Skeletal muscle tissue (tissue), 4 donors: ENCODE measurements around the gene CD163. TPM values are rescaled to one million over a fixed set of nuclear protein-coding genes. Genes with fewer than 3 reads are reported as not detected.
"Not testable (repeated sequence)": the region's sequence is repeated elsewhere in the genome, so short reads cannot be mapped to it uniquely, and the experiment has no call there.

Experiments used
- H3K27ac ChIP-seq: one replicate; pipeline ENCODE4 v1.7.0; 2013; ENCODE audit warnings: mild to moderate bottlenecking, low read depth, low read length, inconsistent platforms
- H3K27me3 ChIP-seq, 3 donors: one replicate each; pipeline ENCODE4 v1.7.0; 2013; ENCODE audit warnings: low read length in 3 of 3; ENCODE audit not compliant: control insufficient read depth in 3 of 3, insufficient read depth in 3 of 3
- H3K36me3 ChIP-seq, 3 donors: one replicate each; pipeline ENCODE4 v1.7.0; 2013; ENCODE audit warnings: low read length in 3 of 3; ENCODE audit not compliant: control insufficient read depth in 3 of 3, insufficient read depth in 3 of 3
- H3K4me1 ChIP-seq, 3 donors: one replicate each; pipeline ENCODE4 v1.7.0; 2013; ENCODE audit warnings: low read length in 3 of 3, mild to moderate bottlenecking in 3 of 3; ENCODE audit not compliant: control insufficient read depth in 3 of 3, insufficient read depth in 3 of 3
- H3K4me3 ChIP-seq, 3 donors: one replicate each; pipeline ENCODE4 v1.7.0; 2013; ENCODE audit warnings: low read length in 3 of 3
- H3K9ac ChIP-seq, 3 donors: one replicate each; pipeline ENCODE4 v1.7.0; 2013; ENCODE audit warnings: low read length in 3 of 3, mild to moderate bottlenecking in 3 of 3, moderate library complexity in 2 of 3, low read depth in 1 of 3
- H3K9me3 ChIP-seq, 3 donors: one replicate each; pipeline ENCODE4 v1.7.0; 2013; ENCODE audit warnings: low read length in 3 of 3; ENCODE audit not compliant: control insufficient read depth in 3 of 3
- total RNA-seq: library from RNA; depleted of rRNA; stranded (reverse); fragments of >200 nt; gene quantifications from one replicate; pipeline ENCODE4 v1.2.3, GENCODE V29; 2014
- donor health status: Osteomylitis.

CD163 gene
- total RNA-seq = 23.0 TPM

GRCh38 chr12:7503686-7504415 is at the start of gene CD163:
Gene CD163 (minus strand): TSS chr12:7503777. CDS start chr12:7503690, 87 bp downstream.
- H3K9ac ChIP-seq = no peak within 1 kb of the TSS
- no peaks in the 10 kb centered on the region for H3K36me3 ChIP-seq
- peaks cover 0 to 2% (median 0%) of the 10 kb centered on the region in 3 donors for H3K9me3 ChIP-seq
- H3K27me3 ChIP-seq = no peaks in the 10 kb centered on the region
- peak within 1 kb of the TSS; percentile 54 for H3K27ac ChIP-seq
- no peaks in the 10 kb centered on the region for H3K4me1 ChIP-seq
- peak within 1 kb of the TSS in 1 of 3 donors; percentile 12 for H3K4me3 ChIP-seq

GRCh38 chr12:7542813-7543212 is 39.2 kb upstream of the CD163 start:
- Histone ChIP-seq H3K27ac (peak overlapping the region; percentile 30), H3K36me3 (no peaks in the 10 kb centered on the region), H3K4me3 (no peak overlapping the region), H3K4me1 (no peaks in the 10 kb centered on the region), H3K9ac (no peak overlapping the region), H3K9me3 (no peaks in the 10 kb centered on the region), H3K27me3 (no peaks in the 10 kb centered on the region)

DNA sequence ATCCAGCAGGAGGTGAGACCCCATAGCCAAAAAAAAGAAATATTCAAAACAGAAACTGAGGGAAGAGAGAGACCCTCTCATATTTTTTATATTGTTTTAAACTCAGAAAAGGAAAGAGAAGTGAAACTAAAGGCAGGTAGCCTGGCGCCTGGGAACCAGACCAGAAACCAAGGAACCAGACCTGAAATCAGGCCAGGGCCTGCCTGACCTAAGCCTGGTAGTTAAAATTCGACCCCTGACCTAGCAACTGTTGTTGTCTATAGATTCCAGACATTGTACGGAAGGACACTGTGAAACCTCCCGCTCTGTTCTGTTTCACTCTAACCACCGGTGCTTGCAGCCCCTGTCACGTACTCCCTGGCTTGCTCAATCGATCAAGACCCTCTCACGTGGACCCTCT is 38.5 kb upstream of the CD163 start:
- Histone ChIP-seq H3K27ac (peak overlapping the region; percentile 30), H3K27me3 (no peaks in the 10 kb centered on the region), H3K9me3 (no peaks in the 10 kb centered on the region), H3K4me1 (no peaks in the 10 kb centered on the region), H3K9ac (no peak overlapping the region), H3K4me3 (no peak overlapping the region), H3K36me3 (no peaks in the 10 kb centered on the region)

GRCh38 chr12:7514416-7514815 is 10.8 kb upstream of the CD163 start:
- Histone ChIP-seq H3K27me3 (no peaks in the 10 kb centered on the region), H3K27ac (no peak overlapping the region), H3K4me1 (no peaks in the 10 kb centered on the region), H3K4me3 (no peak overlapping the region), H3K36me3 (no peaks in the 10 kb centered on the region), H3K9me3 (no peaks in the 10 kb centered on the region), H3K9ac (no peak overlapping the region)

- Histone ChIP-seq H3K9me3 (no peaks in the 10 kb centered on the region), H3K27me3 (no peaks in the 10 kb centered on the region), H3K4me1 (no peaks in the 10 kb centered on the region), H3K4me3 (no peak overlapping the region), H3K27ac (no peak overlapping the region), H3K36me3 (no peaks in the 10 kb centered on the region), H3K9ac (no peak overlapping the region)
Measured at GRCh38 chr12:7512553-7512952, 9.0 kb upstream of the CD163 start.

- H3K9ac ChIP-seq, H3K4me3 ChIP-seq, H3K27me3 ChIP-seq, H3K4me1 ChIP-seq, H3K27ac ChIP-seq, H3K36me3 ChIP-seq, H3K9me3 ChIP-seq: not testable (repeated sequence)
Measured at GRCh38 chr12:7509793-7510470, 6.4 kb upstream of the CD163 start.

GRCh38 chr12:7502612-7503011 is 965 bp downstream of the CD163 start:
- H3K4me3 ChIP-seq = no peak overlapping the region
- peak overlapping the region; percentile 54 for H3K27ac ChIP-seq

DNA sequence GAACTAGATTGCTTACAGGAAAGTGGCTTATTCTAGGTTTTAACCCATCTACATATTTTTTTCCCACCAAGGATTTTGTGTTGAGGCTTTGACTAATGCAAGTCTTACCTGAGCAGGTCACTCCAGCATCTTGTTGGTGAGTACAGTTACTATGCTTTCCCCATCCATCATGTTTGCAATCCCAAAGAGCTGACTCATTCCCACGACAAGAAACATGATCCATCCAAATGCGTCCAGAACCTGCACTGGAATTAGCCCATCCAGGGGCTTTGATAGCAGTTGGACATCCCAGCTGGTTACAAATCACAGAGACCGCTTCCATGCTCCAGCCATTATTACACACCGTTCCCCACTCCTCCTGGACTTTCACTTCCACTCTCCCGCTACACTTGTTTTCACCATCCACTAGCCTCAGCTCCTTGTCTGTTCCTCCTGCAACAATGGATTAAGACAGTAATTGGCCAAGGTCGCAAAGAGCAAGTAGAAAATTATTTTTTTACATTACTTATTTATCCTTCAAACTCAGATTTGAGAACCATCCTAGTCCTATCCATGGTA is 2.5 kb downstream of the CD163 start:
- Histone ChIP-seq H3K27me3 (no peaks in the 10 kb centered on the region), H3K9me3 (peaks cover 0 to 2% (median 0%) of the 10 kb centered on the region in 3 donors), H3K27ac (no peak overlapping the region), H3K4me1 (no peaks in the 10 kb centered on the region), H3K9ac (no peak overlapping the region), H3K36me3 (no peaks in the 10 kb centered on the region), H3K4me3 (no peak overlapping the region)

More at GRCh38 chr12:7502612-7503011, 965 bp downstream of the CD163 start:
- Histone ChIP-seq H3K27me3 (no peaks in the 10 kb centered on the region), H3K36me3 (no peaks in the 10 kb centered on the region), H3K9me3 (peaks cover 0 to 2% (median 0%) of the 10 kb centered on the region in 3 donors), H3K4me1 (no peaks in the 10 kb centered on the region), H3K9ac (no peak overlapping the region)

GRCh38 chr12:7499636-7500035 is 3.9 kb downstream of the CD163 start:
- H3K9ac ChIP-seq = no peak overlapping the region
- no peak overlapping the region for H3K4me3 ChIP-seq
- no peaks in the 10 kb centered on the region for H3K4me1 ChIP-seq
- H3K9me3 ChIP-seq = peaks cover 0 to 2% (median 0%) of the 10 kb centered on the region in 3 donors
- no peaks in the 10 kb centered on the region for H3K27me3 ChIP-seq
- H3K27ac ChIP-seq = no peak overlapping the region
- no peaks in the 10 kb centered on the region for H3K36me3 ChIP-seq

DNA sequence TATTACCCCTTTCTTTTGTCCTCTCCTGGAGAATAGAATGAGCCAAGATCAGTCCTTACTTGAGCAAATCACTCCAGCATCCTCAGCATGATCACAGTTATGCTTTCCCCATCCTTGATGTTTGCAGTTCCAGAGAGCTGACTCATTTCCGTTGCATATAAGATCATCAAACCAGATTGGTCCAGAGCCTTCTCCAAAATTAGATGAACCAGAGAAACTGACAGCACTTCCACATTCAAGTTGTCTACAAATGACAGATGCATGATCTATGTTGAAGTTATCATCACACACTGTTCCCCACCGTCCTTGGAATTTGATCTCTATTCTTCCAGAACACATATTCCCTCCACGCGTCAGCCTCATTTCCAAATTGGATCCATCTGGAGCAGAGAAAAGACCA is 4.8 kb downstream of the CD163 start:
- Histone ChIP-seq H3K36me3 (no peaks in the 10 kb centered on the region), H3K27ac (no peak overlapping the region), H3K9me3 (no peaks in the 10 kb centered on the region), H3K4me3 (no peak overlapping the region), H3K27me3 (no peaks in the 10 kb centered on the region), H3K9ac (no peak overlapping the region), H3K4me1 (no peaks in the 10 kb centered on the region)
